Rectal smooth muscle tissue (tissue), 1 donor: ENCODE results near the gene PKP3.
"Not testable (repeated sequence)": the region's sequence is repeated elsewhere in the genome, so short reads cannot be mapped to it uniquely, and the experiment has no call there.

Experiments used
- H3K27ac ChIP-seq: one replicate; pipeline ENCODE4 v1.7.0; 2013; ENCODE audit warnings: low read depth, low read length, inconsistent platforms
- H3K27me3 ChIP-seq: one replicate; pipeline ENCODE4 v1.7.0; 2013; ENCODE audit warnings: low read length; ENCODE audit not compliant: control insufficient read depth, insufficient read depth
- H3K36me3 ChIP-seq: one replicate; pipeline ENCODE4 v1.7.0; 2013; ENCODE audit warnings: low read length; ENCODE audit not compliant: control insufficient read depth, insufficient read depth
- H3K4me1 ChIP-seq: one replicate; pipeline ENCODE4 v1.7.0; 2013; ENCODE audit warnings: low read length; ENCODE audit not compliant: control insufficient read depth, insufficient read depth
- H3K4me3 ChIP-seq: one replicate; pipeline ENCODE4 v1.7.0; 2013; ENCODE audit warnings: low read length
- H3K9ac ChIP-seq: one replicate; pipeline ENCODE4 v1.7.0; 2013; ENCODE audit warnings: low read length

PKP3 gene

DNA sequence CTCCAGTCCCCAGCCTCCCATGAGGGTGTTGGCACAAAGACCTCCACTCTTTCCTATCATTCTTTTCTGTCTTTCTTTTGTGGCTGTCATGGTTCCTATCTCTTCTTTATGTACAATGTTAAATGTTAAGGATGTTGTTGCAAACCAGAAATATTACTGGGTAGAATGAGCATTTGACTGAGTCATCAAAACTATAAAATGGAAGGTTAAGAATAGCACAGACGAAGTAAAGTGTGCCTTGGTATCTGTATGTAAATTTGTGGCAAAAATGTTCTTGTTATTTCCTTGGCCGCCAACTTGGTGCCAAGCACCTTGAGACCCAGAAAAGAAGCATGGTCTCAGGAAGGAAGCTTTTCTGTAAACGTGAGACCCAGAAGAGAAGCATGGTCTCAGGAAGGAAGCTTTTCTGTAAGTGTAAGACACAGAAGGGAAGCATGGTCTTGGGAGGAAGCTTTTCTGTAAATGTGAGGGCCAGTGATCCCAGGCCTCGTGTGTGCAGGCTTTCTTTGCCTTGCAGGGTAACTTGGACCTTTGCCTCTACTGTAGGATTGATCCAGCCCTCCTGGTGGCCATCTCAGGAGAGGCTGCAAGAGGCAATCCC, 6.7 kb upstream of the PKP3 start:
- Histone ChIP-seq H3K9ac (no peak overlapping the region), H3K27me3 (no peaks in the 10 kb centered on the region), H3K27ac (no peak overlapping the region), H3K36me3 (no peaks in the 10 kb centered on the region), H3K4me3 (no peak overlapping the region), H3K4me1 (no peaks in the 10 kb centered on the region)

DNA sequence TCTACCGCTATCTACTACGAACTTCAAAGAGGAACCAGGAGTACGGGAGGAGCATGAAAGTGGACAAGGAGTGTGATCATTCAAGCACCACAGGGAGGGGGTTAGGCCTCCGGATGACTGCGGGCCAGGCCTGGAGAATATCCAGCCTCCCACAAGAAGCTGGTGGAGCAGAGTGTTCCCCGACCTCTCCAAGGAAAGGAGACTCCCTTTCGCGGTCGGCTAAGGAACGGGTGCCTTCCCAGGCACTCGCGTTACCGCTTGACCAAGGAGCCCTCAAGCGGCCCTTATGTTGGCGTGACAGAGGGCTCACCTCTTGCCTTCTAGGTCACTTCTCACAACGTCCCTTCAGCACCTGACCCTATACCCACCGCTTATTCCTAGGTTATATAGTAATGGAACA, 4.6 kb upstream of the PKP3 start:
- H3K36me3 ChIP-seq, H3K27me3 ChIP-seq, H3K4me3 ChIP-seq, H3K27ac ChIP-seq, H3K4me1 ChIP-seq, H3K9ac ChIP-seq: not testable (repeated sequence)

DNA sequence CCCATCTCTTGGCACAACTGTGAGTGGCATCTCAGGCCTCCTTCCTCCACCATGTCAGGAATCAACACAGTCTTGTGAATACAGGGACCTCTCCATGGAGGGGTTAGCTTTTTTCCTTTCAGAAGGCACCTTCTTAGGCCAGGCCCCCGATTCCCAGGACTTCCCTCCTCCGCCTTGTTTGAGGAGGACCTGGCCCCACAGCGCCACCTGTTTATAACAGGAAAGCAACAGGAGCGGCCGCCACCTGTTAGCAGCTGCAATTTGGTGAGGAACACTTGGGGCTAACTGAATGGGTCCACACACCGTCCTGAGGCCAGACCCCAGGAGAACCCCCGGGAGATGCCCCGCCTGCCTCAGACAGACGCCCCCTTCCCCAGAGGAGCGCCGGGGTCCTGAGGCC, 3.8 kb upstream of the PKP3 start:
- Histone ChIP-seq H3K27ac (no peak overlapping the region), H3K36me3 (no peaks in the 10 kb centered on the region), H3K9ac (no peak overlapping the region), H3K4me1 (no peaks in the 10 kb centered on the region), H3K27me3 (no peaks in the 10 kb centered on the region), H3K4me3 (no peak overlapping the region)

DNA sequence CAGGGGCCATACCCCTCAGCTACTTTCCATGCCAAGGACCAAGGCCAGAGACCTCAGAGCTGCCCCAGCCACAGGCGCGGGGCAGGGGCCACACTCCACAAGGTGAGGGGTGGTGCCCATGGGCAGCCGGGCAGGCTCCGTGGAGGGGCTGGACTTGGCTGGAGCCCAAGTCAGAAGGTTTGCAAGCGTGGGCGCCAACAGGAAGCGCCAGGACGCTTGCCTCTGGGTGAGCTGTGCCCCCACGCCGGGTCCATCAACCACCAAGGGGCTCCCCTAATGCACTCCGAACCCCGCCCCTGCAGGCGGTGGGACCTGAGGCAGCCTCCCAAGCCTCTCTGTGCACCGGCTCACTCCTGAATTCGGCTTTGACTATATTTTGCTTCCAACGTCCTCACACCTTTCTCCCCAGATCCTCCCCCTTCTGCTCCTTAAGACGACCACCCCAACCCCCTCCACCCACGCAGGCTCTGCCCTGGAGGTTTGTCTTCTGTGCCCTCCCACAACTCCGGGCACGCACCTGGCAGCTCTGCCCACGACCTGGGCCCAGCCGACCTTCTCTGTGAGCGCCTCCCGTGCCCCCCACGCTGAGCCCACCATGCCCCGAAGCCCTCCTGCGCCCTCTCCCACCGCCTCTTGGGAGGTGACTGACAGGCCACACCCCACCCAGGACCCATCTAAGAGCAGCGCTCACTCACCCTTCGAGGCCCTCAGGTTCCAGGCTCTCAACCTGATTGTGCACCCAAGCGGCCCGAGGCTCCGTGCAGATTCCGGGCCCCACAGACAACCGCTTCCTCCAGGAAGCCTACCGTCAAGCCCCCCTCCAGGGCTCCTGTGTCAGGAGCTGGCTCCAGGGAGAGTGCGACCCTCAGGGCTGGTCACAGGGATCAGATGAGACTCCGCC, 2.6 kb upstream of the PKP3 start:
- Histone ChIP-seq H3K4me3 (no peak overlapping the region), H3K36me3 (no peaks in the 10 kb centered on the region), H3K27me3 (no peaks in the 10 kb centered on the region), H3K9ac (no peak overlapping the region), H3K27ac (no peak overlapping the region), H3K4me1 (no peaks in the 10 kb centered on the region)

DNA sequence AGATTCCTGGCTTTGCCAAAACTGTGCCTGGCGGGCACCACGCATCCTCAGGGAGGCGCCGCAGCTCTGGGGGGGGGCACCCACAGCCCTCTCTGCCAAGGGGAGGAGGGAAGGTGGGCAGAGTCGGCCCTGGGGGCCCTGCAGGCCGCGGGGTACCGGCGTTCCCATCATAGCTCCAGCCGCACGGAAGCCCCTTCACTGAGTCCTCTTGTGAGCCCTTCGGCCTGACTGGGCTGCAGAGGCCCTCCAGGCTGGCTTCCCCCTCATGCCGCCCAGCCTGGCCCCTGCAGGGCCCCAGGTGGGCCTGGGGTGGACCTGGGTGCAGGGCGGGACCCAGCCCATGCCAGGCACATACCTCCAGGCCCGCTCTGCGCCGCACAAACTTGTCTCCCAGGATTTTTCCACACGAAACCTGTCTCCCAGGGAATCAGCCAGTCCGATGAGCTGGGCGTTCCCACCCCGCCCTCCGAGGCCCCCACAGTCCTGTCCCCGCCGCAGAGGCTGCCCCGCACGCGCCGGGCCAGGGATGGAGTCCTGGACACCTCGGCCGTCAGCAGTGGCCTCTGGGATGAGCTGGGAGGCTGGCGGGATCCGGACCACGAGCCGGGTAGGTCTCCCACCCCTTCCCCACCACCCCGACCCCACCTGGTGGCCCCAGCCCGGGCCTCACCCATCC, 1.8 kb upstream of the PKP3 start:
- no peaks in the 10 kb centered on the region for H3K4me1 ChIP-seq
- H3K27me3 ChIP-seq = no peaks in the 10 kb centered on the region
- no peaks in the 10 kb centered on the region for H3K36me3 ChIP-seq
- H3K4me3 ChIP-seq = no peak overlapping the region
- H3K27ac ChIP-seq = no peak overlapping the region
- no peak overlapping the region for H3K9ac ChIP-seq

DNA sequence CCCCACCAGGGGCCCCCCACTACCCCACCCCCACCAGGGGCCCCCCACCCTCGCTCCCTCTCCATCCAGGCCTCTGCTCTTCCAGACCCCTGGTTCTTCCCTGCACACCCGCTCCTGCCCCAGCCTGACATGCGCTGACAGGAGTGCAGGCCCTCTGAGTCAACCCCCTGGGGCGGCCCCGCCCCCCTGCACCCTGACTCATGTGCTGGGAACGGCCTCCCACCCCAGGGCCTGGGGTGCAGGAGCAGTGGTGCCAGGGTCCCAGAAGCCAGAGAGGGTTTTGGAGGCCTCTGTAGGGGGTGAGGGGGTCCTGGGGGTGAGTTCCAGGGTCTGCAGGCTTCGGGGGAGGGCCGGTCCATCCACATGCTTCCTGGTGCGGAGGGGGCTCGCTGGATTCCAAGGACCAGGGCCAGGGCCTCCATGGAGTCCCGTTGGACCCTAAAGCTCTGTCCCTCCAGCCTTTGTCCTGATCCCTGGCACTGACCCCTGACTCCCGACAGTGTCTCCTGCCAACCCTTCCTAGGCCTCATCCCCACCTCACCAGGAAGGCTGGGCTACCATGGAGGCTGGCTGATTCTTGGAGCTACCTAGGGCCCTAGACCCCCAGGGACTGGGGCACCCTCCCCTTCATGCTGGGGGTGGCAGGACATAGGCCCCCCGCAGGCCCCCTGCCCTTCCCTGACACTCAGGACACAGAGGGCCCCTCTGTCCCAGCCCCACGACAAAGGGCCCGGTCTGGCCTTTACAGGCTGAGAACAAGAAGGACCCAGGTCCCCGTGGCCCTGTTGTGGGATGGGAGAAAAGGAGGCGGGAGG, 583 bp upstream of the PKP3 start:
- no peak overlapping the region for H3K27ac ChIP-seq
- no peak overlapping the region for H3K4me3 ChIP-seq
- no peaks in the 10 kb centered on the region for H3K27me3 ChIP-seq
- H3K4me1 ChIP-seq = no peaks in the 10 kb centered on the region
- H3K36me3 ChIP-seq = no peaks in the 10 kb centered on the region
- H3K9ac ChIP-seq = no peak overlapping the region

DNA sequence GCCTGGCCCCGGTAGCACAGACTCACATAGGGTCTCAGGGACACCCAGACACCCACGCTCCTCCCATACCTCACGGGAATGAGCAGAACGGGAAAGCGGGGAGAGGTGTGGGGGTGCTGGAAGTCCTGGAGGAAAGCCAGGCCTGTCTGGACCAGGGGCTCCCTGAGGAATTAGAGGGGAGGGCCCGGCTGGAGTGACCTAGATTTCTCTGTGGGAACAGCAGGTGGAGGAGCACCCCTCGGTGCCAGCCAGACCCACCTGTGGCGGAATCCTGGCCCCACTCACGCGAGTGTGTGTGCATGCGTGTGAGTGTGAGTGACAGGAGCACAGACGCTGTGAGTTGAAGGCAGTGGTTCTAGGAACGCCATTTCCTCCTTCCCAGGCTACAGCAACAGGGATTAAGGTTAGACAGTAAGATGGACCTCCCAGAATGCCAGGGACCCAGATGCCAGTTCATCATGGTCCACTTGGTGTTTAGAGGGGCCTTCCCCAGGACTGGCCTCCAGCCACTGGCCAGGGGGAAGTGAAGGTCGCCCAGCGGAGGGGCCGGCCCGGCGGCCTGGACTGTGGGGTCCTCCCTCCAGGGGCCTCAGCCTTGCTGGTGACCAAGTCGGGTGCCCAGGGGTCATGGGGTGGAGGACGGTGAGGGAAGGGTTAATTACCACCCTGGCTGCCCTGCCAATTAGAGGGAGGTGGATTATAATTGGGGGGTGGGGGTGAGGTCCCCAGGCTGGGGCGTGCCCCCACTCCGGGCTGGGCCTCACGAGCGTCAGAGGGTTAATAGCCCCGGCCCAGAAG, 1.0 kb downstream of the PKP3 start:
- peak overlapping the region; percentile 41 for H3K4me3 ChIP-seq

DNA sequence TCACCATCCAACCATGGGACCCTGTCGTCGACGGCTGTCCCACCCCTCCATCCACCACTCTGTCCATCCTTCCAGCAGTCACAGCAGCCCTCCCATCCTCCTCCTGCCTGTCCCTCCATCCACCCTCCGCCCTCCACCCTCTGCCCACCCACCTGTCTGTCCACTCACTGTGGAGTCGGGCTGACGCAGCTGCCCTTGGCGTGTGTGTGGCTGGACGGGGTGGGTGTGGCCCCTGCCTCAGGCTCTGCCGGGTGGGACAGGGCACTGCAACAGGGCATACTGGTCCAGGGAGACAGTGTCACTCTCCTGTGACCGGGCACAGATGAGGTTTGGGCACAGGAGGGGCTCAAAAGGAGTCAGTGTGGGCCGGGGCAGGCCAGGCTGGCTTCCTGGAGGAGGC, 1.9 kb downstream of the PKP3 start:
- H3K27ac ChIP-seq = no peak overlapping the region
- no peaks in the 10 kb centered on the region for H3K36me3 ChIP-seq
- peaks cover 7% of the 10 kb centered on the region for H3K27me3 ChIP-seq
- no peak overlapping the region for H3K9ac ChIP-seq
- H3K4me1 ChIP-seq = no peaks in the 10 kb centered on the region
- peak overlapping the region; percentile 41 for H3K4me3 ChIP-seq

More for the DNA sequence above, 1.0 kb downstream of the PKP3 start:
- no peaks in the 10 kb centered on the region for H3K4me1 ChIP-seq
- no peaks in the 10 kb centered on the region for H3K36me3 ChIP-seq
- H3K9ac ChIP-seq = peak overlapping the region; percentile 22
- H3K27me3 ChIP-seq = peaks cover 6% of the 10 kb centered on the region
- no peak overlapping the region for H3K27ac ChIP-seq

DNA sequence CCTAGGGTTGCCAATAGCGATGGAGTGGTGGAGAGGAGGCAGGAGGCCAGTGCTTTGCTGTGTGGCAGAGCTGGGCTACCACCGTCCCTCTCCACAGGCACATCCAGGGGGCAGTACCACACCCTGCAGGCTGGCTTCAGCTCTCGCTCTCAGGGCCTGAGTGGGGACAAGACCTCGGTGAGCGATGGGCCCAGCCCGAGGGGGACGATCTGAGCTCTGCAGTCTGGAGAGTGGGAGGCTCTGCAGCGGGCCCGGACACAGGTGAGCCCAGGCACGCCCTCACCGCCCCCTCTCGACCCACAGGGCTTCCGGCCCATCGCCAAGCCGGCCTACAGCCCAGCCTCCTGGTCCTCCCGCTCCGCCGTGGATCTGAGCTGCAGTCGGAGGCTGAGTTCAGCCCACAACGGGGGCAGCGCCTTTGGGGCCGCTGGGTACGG, 2.5 kb downstream of the PKP3 start:
- H3K9ac ChIP-seq = no peak overlapping the region

DNA sequence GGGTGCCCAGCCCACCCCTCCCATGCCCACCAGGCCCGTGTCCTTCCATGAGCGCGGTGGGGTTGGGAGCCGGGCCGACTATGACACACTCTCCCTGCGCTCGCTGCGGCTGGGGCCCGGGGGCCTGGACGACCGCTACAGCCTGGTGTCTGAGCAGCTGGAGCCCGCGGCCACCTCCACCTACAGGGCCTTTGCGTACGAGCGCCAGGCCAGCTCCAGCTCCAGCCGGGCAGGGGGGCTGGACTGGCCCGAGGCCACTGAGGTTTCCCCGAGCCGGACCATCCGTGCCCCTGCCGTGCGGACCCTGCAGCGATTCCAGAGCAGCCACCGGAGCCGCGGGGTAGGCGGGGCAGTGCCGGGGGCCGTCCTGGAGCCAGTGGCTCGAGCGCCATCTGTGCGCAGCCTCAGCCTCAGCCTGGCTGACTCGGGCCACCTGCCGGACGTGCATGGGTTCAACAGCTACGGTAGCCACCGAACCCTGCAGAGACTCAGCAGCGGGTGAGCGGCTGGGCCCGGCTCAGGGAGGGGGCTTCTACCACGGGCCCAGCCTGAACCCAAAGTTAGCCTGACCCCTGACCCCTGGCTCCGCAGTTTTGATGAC, 3.0 kb downstream of the PKP3 start:
- no peak overlapping the region for H3K9ac ChIP-seq
- no peaks in the 10 kb centered on the region for H3K36me3 ChIP-seq
- H3K4me1 ChIP-seq = no peaks in the 10 kb centered on the region
- H3K27me3 ChIP-seq = peaks cover 7% of the 10 kb centered on the region
- peak overlapping the region; percentile 32 for H3K4me3 ChIP-seq
- no peak overlapping the region for H3K27ac ChIP-seq

More for the DNA sequence above, 2.5 kb downstream of the PKP3 start:
- Histone ChIP-seq H3K4me1 (no peaks in the 10 kb centered on the region), H3K27ac (no peak overlapping the region), H3K4me3 (no peak overlapping the region), H3K36me3 (no peaks in the 10 kb centered on the region), H3K27me3 (peaks cover 7% of the 10 kb centered on the region)

DNA sequence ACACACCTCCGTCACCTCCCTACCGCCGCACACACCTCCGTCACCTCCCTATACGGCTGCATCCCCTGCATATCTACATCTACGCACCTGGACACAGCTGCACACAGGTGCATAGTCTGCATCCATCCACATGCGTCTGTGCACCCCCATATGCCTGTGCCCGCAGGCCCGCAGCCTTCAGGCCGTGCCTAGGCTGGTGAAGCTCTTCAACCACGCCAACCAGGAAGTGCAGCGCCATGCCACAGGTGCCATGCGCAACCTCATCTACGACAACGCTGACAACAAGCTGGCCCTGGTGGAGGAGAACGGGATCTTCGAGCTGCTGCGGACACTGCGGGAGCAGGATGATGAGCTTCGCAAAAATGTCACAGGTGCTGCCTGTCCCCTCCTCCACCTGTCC, 4.8 kb downstream of the PKP3 start:
- no peak overlapping the region for H3K9ac ChIP-seq
- no peak overlapping the region for H3K27ac ChIP-seq
- H3K4me1 ChIP-seq = no peaks in the 10 kb centered on the region
- no peak overlapping the region for H3K4me3 ChIP-seq
- H3K36me3 ChIP-seq = no peaks in the 10 kb centered on the region
- H3K27me3 ChIP-seq = peaks cover 7% of the 10 kb centered on the region
